GM15510 (cell line): ENCODE measurements around the gene RELCH.

Experiments used
- POLR2A ChIP-seq: IDR thresholded peaks from 3 replicates; pipeline ENCODE4 v1.6.1; 2011; ENCODE audit warnings: borderline replicate concordance; ENCODE audit not compliant: insufficient read length; ENCODE audit errors: extremely low read depth

Gene RELCH

GRCh38 chr18:62182220-62182619, 4.8 kb upstream of the RELCH start:
- TF ChIP-seq POLR2A, result no peak

- no peak for TF ChIP-seq POLR2A
Measured at GRCh38 chr18:62183578-62184195, 3.4 kb upstream of the RELCH start.

- no peak for TF ChIP-seq POLR2A
Measured at GRCh38 chr18:62186499-62186773, 619 bp upstream of the RELCH start.

- TF ChIP-seq POLR2A, result no peak
Measured at GRCh38 chr18:62187543-62188510, 772 bp downstream of the RELCH start.

GRCh38 chr18:62189208-62189607, 2.2 kb downstream of the RELCH start:
- TF ChIP-seq POLR2A, result no peak

GRCh38 chr18:62196079-62196478, 9.0 kb downstream of the RELCH start:
- no peak for TF ChIP-seq POLR2A

- TF ChIP-seq POLR2A, result no peak
Measured at GRCh38 chr18:62196980-62197379, 9.9 kb downstream of the RELCH start.

GRCh38 chr18:62198259-62198658, 11.2 kb downstream of the RELCH start:
- no peak for TF ChIP-seq POLR2A

GRCh38 chr18:62199629-62200028, 12.6 kb downstream of the RELCH start:
- no peak for TF ChIP-seq POLR2A

GRCh38 chr18:62200121-62200914, 13.3 kb downstream of the RELCH start:
- TF ChIP-seq POLR2A, result no peak

- no peak for TF ChIP-seq POLR2A
Measured at GRCh38 chr18:62201870-62202269, 14.8 kb downstream of the RELCH start.

GRCh38 chr18:62205824-62206223, 18.8 kb downstream of the RELCH start:
- TF ChIP-seq POLR2A, result no peak

- TF ChIP-seq POLR2A, result no peak
Measured at GRCh38 chr18:62206593-62206992, 19.5 kb downstream of the RELCH start.

- TF ChIP-seq POLR2A, result no peak
Measured at GRCh38 chr18:62209046-62209445, 22.0 kb downstream of the RELCH start.

- TF ChIP-seq POLR2A, result no peak
Measured at GRCh38 chr18:62210138-62210537, 23.1 kb downstream of the RELCH start.
